GM19351 (cell line): ENCODE results near the gene TBC1D22A.
A peak's percentile ranks its signal among the peaks of the same experiment; 100 is the strongest.

Experiments used
- ATAC-seq: cut with Tn5 transposase; IDR thresholded peaks from one replicate; pipeline ENCODE4 v1.9.1; 2021; ENCODE audit warnings: mild to moderate bottlenecking, moderate library complexity; ENCODE audit not compliant: unreplicated experiment

TBC1D22A gene

DNA sequence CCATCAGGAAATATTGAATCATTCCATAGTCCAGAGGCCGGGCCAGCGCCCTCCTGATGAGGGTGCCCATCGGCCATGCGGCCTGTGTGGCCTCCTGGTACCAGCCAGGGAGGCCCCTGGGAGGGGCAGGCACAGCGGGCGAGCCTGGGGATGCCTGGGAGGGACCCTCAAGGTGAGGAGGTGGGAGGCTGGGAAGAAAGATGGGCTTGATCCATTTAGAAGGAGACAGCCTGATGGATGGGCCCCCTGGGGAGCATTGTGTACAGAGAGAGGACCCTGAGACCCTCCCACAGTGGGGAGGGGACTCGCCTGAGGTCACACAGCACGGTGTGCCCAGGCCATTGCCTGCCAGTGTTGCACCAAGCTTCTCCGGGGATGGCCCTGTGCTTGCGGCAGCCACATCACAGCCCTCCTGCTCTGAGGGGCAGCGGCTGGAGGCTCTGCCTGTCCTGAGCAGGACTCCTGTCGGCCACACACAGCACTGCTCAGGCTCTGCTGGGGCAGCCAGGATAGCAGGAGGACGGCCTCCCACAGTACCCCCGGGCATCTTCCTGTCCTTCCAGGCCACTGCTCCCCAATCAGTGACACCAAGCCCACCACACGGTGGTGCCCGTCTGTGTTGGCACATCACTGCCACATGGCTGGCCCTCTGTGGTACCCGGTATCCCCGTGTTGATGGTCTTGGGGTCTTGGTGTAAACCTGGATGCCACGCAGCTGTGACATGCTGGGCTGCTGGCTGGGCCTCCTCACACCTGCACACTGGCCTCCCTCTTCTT lies 290.0 kb downstream of the TBC1D22A start:
- no peak for ATAC-seq

GRCh38 chr22:47053013-47053725 lies 290.7 kb downstream of the TBC1D22A start:
- no peak for ATAC-seq

GRCh38 chr22:47053726-47054141 lies 291.3 kb downstream of the TBC1D22A start:
- no peak for ATAC-seq

DNA sequence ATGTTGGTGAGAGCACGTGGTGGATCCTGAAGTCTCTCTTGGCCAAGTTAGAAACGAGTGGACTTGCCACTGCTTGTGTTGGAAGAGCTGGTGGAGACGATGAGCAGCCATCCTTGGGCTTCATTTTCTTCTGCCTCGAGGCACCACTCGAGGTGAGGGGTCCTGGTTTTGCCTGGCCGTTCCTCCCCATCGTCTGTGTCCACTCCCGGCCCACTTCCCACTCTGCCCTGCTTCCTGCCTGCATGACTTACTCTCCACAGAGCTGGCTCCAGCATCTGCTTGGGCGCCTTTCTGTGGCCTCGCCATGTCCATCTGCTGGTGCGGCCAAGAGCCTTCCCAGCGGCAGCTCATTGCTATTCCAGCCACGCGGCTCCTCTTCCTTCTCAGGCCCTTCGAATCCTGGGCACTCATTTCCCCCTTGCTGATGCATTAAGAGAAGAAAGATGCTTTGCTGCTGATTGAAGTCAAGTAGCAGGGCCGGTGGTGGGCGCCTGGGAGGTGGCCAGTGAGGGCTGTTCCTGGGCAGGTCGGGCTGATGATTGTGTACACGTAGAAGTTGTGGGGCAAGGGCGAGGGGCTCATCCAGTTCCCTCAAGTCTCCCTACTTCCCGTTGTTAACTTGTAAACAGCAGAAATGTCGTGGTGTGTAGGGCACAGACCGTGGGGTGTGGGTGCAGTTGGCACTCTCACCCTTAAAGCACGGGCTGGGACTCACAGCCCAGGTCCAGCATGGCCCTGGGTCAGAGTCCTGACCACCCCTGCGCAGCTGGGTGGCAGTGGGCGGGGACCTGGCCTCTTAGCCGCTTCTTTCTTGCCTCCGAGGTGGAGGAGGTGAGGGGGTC lies 292.0 kb downstream of the TBC1D22A start:
- no peak for ATAC-seq

- ATAC-seq, result no peak
Observed at GRCh38 chr22:47055073-47055355, 292.6 kb downstream of the TBC1D22A start.

- ATAC-seq, result no peak
Observed at GRCh38 chr22:47055461-47055860, 293.0 kb downstream of the TBC1D22A start.

GRCh38 chr22:47055921-47056320 lies 293.5 kb downstream of the TBC1D22A start:
- ATAC-seq, result no peak

- no peak for ATAC-seq
Observed at GRCh38 chr22:47056361-47056760, 293.9 kb downstream of the TBC1D22A start.

DNA sequence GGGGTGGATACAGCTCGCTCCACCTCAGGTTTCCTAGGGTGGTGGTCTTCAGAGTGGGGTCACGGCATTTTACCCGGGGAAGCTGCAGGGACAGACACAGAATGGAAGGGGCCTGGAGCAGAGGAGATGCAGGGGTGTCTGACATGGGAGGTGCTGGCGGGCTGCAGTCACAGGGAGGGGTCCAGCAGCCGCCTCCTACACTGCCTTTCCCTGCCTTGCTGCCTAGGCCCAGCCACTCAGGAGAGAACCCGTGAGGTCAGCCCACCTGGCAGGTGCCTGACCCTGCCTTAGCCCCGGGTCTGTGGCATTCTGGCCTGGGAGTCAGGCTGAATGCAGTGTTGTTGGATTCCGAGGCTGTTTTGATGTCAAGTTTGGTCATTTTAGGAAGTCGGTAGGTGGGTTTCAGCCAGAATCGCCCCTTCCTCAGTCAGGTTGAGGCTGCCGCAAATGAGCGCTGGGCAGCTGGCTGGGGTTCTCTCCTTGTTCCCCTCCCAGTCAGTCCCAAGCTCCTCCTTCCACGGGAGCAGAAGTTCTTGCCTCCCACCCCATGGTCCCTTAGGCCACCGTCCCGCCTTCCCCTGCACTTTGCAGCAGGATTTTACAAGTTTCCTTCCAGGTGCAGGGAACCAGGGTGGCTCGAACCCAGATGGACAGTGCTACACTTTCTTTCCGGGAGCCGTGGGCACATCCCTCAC lies 294.5 kb downstream of the TBC1D22A start:
- ATAC-seq, result no peak

GRCh38 chr22:47057916-47058585 lies 295.6 kb downstream of the TBC1D22A start:
- ATAC-seq, result no peak

DNA sequence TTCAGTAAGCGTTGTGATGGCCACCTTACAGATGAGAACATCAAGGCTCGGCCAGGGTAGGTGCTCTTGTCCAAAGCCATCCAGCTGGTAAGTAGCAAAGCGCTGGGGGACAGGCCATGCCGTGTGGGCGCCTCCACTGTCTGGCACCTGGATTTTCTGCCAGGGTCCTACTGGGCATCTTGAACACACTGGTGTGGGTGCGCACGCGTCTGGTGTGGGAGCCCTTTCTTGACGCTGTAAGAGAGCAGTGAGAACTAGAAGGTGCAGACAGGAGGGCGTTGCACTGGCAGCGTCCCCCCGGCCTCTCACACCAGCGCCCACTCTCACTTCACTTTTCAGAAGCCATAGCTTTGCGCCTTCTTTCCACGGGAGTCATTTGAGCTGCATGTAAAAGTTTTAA lies 296.6 kb downstream of the TBC1D22A start:
- ATAC-seq, result no peak

GRCh38 chr22:47059701-47060161 lies 297.3 kb downstream of the TBC1D22A start:
- peak; percentile 86 for ATAC-seq

DNA sequence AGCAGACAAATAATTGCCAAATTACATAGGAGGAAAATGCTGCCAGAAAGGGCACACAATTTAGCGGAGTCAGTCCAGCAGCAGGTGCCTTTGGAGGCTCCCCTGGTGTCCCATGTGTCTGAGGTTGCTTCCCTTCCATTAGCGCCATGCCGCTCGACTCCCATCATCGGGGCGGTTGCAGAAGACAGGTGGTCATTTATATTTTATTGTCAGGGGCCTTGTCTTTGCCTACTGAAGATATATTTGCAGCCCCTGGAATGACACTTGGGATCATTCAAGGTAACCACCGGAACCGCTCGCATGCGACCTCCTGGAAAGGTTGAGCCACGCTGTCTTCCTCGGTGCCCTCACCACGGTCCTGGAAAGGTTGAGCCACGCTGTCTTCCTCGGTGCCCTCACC lies 298.3 kb downstream of the TBC1D22A start:
- ATAC-seq, result no peak

- no peak for ATAC-seq
Observed at GRCh38 chr22:47061226-47061625, 298.8 kb downstream of the TBC1D22A start.

DNA sequence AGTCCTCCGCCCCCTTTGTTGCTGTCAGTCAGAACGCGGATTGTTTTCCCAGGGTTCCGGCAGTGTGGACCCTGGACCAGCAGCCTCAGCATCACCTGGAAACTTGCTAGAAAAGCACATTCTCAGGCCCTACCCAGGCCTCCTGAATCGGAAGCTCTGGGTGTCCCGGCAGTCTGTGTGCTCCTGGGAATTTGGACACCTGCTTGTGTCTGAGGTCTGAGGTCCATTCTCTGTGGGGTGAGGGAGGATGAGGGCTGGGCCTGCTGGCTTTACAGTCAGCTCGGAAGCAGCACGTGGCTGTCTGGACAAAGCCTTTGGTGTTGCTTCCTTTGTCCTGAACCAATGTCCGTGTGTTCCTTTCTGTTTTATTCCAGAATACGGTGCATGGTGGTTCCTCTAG lies 299.7 kb downstream of the TBC1D22A start:
- ATAC-seq, result no peak

DNA sequence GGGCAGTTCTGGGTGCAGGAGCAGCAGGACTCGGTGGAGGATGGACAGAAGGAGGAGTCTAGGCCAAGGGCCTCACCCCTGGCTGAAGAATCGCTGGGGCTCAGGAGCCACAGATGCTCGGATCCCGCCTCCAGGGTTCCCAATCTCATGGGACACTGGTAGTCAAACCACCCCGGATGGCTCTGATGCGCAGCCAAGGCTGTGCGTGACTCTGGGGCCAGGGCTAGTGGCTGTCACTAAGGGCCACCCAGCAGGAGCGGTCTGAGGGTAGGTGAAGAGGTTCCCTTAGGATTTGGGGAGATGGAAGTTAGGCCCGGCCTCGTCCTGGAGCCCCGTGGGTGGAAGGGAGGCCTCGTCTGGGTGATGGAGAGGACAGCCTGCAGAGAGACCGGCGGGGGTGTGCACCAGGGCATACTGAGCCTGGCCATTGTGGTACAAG lies 300.6 kb downstream of the TBC1D22A start:
- ATAC-seq, result no peak

DNA sequence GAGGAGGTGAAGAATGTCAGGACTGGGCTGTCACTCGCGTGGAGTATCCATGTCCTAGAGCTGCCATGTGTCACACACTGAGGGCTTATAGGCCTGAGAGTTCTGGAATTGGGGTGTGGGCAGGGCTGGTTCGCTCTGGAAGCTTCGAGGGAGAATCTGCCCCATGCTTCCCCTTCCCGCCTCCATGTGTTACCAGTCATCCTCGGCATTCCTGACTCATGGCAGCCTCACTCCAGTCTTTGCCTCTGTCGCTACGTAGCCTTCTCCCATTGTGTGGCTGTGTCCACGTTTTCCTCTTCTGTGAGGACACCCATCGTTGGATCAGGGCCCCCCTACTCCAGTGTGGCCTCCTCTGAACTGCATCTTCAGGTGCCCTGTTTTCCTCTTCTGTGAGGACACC lies 301.2 kb downstream of the TBC1D22A start:
- no peak for ATAC-seq

DNA sequence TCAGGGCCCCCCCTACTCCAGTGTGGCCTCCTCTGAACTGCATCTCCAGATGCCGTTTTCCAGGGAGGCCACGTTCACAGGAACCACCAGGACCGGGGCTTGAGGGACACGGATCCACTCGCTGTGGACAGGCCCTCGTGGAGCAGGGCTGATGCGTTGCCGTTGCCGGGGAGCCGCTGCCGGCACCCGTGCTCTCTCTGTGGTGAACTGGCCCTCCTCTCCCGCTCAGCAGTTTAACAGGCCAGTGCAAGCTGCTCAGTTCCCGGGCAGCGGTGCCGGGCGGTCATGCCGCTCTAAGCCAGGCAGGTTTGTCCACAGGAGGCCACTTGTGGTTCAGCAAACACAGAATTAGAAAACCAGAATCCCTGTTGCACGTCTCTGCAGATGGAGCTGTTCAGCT lies 301.6 kb downstream of the TBC1D22A start:
- no peak for ATAC-seq

DNA sequence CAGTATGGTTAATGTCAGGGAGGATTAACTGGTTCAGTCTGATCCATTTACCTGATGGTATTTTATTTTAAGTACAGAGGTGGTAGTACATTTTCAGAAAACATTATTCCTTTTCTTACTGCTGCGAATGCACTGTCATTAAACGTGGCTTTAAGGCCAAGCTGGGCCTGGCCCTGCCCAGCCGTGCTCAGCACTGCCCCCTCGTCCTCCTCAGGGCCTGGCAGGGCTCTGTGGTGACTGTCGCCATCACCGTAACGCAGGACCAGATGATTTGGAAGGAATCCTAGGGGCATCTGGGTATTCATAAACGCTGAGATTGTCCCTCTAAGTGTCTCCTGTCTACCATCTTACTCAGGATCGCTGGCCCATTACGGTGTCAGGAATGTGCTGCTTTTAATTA lies 302.0 kb downstream of the TBC1D22A start:
- no peak for ATAC-seq
